Transverse colon (tissue), 3 donors: ENCODE measurements around the gene NR3C2.

Source experiments
- CTCF ChIP-seq, 5 experiments: fragments of 200-600 bp in 3 of 5; fragments of 450-650 bp in 2 of 5; sonication (generic) in 3 of 5; IDR thresholded peaks; 1 replicate in 2 of 5; 2 replicates in 3 of 5; pipeline ENCODE4 v1.5.1; 2016 to 2017; ENCODE audit warnings: antibody characterized with exemption in 5 of 5, inconsistent platforms in 3 of 5, mild to moderate bottlenecking in 2 of 5, moderate library complexity in 1 of 5
- EP300 ChIP-seq: sonication (generic); formaldehyde crosslinking; IDR thresholded peaks from one replicate; pipeline ENCODE4 v1.6.1; 2017; ENCODE audit warnings: antibody characterized with exemption, low read depth
- POLR2A ChIP-seq: fragments of 450-650 bp; IDR thresholded peaks from one replicate; pipeline ENCODE4 v1.6.1; 2016; ENCODE audit warnings: antibody characterized with exemption, mild to moderate bottlenecking, moderate library complexity

GRCh38 chr4:148302416-148302815, 139.8 kb downstream of the NR3C2 start:
- no peak for TF ChIP-seq POLR2A
- TF ChIP-seq CTCF (IDR thresholded peaks at IDR 0.05) = no peak
- no peak for TF ChIP-seq EP300
